Endodermal cell (in vitro differentiated cells): ENCODE results near the gene CEMP1. TPM values are rescaled to one million over a fixed set of nuclear protein-coding genes. Genes with fewer than 3 reads are reported as not detected.
"Not testable (repeated sequence)": the region's sequence is repeated elsewhere in the genome, so short reads cannot be mapped to it uniquely, and the experiment has no call there.

ENCODE experiments used
- DNase-seq: peaks from one replicate; pipeline ENCODE4 v3.0.0-alpha.2; 2017
- H3K27ac ChIP-seq: 2 replicates; pipeline ENCODE4 v1.5.1; 2013; ENCODE audit warnings: mild to moderate bottlenecking, low read depth, low read length, moderate library complexity
- H3K27me3 ChIP-seq: 2 replicates; pipeline ENCODE4 v1.6.1; 2013; ENCODE audit warnings: mild to moderate bottlenecking, low read length, moderate library complexity; ENCODE audit not compliant: insufficient read depth, control insufficient read depth, poor library complexity, severe bottlenecking
- H3K36me3 ChIP-seq: 2 replicates; pipeline ENCODE4 v1.7.0; 2013; ENCODE audit warnings: mild to moderate bottlenecking, low read length, moderate library complexity; ENCODE audit not compliant: control insufficient read depth, insufficient read depth
- H3K4me1 ChIP-seq: one replicate; pipeline ENCODE4 v1.7.0; 2013; ENCODE audit warnings: low read length; ENCODE audit not compliant: control insufficient read depth, insufficient read depth
- H3K4me3 ChIP-seq: 2 replicates; pipeline ENCODE4 v1.5.1; 2013; ENCODE audit warnings: mild to moderate bottlenecking, low read length, moderate library complexity
- H3K9ac ChIP-seq: 2 replicates; pipeline ENCODE4 v1.6.1; 2013; ENCODE audit warnings: mild to moderate bottlenecking, low read length, moderate library complexity; ENCODE audit not compliant: poor library complexity, severe bottlenecking; ENCODE audit errors: extremely low read depth
- H3K9me3 ChIP-seq: 2 replicates; pipeline ENCODE4 v1.6.1; 2013; ENCODE audit warnings: mild to moderate bottlenecking, low read length, moderate library complexity; ENCODE audit not compliant: control insufficient read depth
- H3K27ac Mint-ChIP-seq: 2 replicates; pipeline ENCODE4 v1.8.0; 2020; ENCODE audit warnings: mixed read lengths
- H3K27me3 Mint-ChIP-seq: 2 replicates; pipeline ENCODE4 v1.8.0; 2021; ENCODE audit warnings: mild to moderate bottlenecking, mixed read lengths; ENCODE audit not compliant: insufficient read depth
- H3K36me3 Mint-ChIP-seq: 2 replicates; pipeline ENCODE4 v1.8.0; 2020; ENCODE audit warnings: low read depth, mixed read lengths
- H3K4me1 Mint-ChIP-seq: 2 replicates; pipeline ENCODE4 v1.8.0; 2020; ENCODE audit warnings: mixed read lengths
- H3K4me3 Mint-ChIP-seq: 2 replicates; pipeline ENCODE4 v1.8.0; 2020; ENCODE audit warnings: mild to moderate bottlenecking, moderate library complexity, mixed read lengths
- H3K9me3 Mint-ChIP-seq: 2 replicates; pipeline ENCODE4 v1.8.0; 2020; ENCODE audit warnings: mild to moderate bottlenecking, mixed read lengths
- WGBS, 2 experiments: methylation state at CpG; one replicate each; pipeline versions ENCODE4 v1.1.5 to v1.1.7; 2013; ENCODE audit warnings: missing lambda C conversion rate in 2 of 2, mixed read lengths in 1 of 2; ENCODE audit not compliant: insufficient coverage in 1 of 2, insufficient read length in 1 of 2; 5-methylcytosine and 5-hydroxymethylcytosine counted together
- total RNA-seq, 2 donors: library from RNA; stranded (reverse); fragmentation: NEBNext Ultra II Directional in 1 of 2; extraction: Animal tissue kit (Norgen Biotek cat#: 25700) in 1 of 2; gene quantifications; 2 replicates in 1 of 2; 3 replicates in 1 of 2; pipeline ENCODE4 v1.2.1, GENCODE V29; 2021
- TF ChIP-seq, protein P1 (sequence below): fragments of 200-600 bp; sonication (generic); conservative IDR thresholded peaks from 2 replicates; pipeline ENCODE4 v1.5.0; 2021; ENCODE audit warnings: antibody characterized with exemption, mild to moderate bottlenecking

CEMP1 gene
- total RNA-seq, 2 donors from 2014 or later, result 0.24 TPM; not detected in 1

DNA sequence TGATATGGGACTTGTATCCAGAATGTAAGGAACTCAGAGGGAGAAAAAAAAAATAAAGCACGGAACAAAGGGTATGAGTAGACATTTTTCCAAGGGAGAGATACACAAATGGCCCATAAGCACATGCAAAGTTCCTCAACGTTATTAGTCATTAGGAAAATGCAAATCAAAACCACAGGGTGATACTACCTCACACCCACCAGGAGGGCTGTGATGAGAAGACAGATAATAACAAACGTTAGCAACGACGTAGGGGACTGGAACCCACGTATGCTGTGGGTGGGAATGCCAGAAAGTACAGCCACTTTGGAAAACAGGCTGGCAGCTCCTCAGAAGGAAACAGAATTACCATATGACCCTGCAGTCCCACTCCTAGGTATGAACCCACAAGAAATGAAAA lies 41.5 kb upstream of the CEMP1 start:
- WGBS, 2 experiments, result no CpG with 5 or more reads among the region's 6 CpGs
- H3K9me3 ChIP-seq, H3K4me1 Mint-ChIP-seq, H3K36me3 ChIP-seq, H3K4me3 Mint-ChIP-seq, H3K9me3 Mint-ChIP-seq, H3K9ac ChIP-seq, H3K27me3 ChIP-seq, H3K4me3 ChIP-seq, H3K27ac ChIP-seq, H3K4me1 ChIP-seq, H3K36me3 Mint-ChIP-seq, H3K27me3 Mint-ChIP-seq, H3K27ac Mint-ChIP-seq, DNase-seq: not testable (repeated sequence)

DNA sequence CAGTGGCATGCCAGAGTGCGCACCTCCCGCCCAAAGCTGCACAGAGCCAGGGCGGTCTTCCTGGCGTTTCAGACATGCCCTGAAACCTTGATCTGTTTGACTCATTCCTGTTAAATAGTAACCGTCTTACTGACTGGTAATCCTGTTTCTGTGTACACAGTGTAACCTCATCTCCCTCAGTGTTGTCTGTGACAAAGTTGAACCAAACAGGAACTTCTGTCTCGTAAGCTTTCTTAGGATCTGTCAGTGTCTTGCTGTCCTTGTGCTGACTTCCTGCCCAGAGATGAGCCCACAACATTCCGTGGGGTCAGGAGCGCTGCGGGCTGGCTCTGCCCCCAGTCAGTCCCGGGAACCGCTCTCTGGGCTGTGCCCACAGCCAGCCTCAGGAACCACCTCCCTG lies 37.4 kb upstream of the CEMP1 start:
- H3K4me3 Mint-ChIP-seq, DNase-seq, H3K27me3 ChIP-seq, H3K27ac Mint-ChIP-seq, H3K36me3 ChIP-seq, H3K27me3 Mint-ChIP-seq, H3K4me3 ChIP-seq, H3K4me1 ChIP-seq, H3K4me1 Mint-ChIP-seq, H3K36me3 Mint-ChIP-seq, H3K9me3 Mint-ChIP-seq, H3K9me3 ChIP-seq, H3K9ac ChIP-seq, H3K27ac ChIP-seq: not testable (repeated sequence)
- WGBS, 2 experiments, result no CpG with 5 or more reads among the region's 11 CpGs

DNA sequence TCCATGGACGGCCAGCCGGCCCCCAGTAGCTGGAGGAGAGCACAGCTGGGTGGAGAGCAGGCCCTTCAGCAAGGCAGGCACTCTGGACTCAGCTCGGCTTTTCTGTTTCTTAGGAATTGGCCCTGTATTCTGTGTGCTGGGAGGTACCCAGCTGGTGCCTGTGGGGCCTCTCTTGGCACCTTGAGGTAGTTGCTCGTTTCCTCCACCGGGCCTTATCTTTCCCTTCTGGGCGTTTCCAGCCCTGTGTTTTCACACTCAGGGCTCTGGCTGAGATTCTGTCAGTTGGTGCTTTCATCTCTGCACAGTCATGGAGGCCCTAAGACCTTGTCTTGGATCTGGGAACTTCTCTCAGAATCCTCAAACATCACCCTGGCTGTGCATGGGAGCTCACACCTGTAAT lies 36.3 kb upstream of the CEMP1 start:
- not testable (repeated sequence) for H3K27ac Mint-ChIP-seq, H3K4me1 ChIP-seq, H3K9ac ChIP-seq, H3K4me3 ChIP-seq, H3K9me3 Mint-ChIP-seq, H3K27ac ChIP-seq, H3K36me3 Mint-ChIP-seq, DNase-seq, H3K27me3 Mint-ChIP-seq, H3K4me1 Mint-ChIP-seq, H3K9me3 ChIP-seq, H3K27me3 ChIP-seq, H3K36me3 ChIP-seq, H3K4me3 Mint-ChIP-seq
- no CpG with 5 or more reads among the region's 6 CpGs for WGBS, 2 experiments

DNA sequence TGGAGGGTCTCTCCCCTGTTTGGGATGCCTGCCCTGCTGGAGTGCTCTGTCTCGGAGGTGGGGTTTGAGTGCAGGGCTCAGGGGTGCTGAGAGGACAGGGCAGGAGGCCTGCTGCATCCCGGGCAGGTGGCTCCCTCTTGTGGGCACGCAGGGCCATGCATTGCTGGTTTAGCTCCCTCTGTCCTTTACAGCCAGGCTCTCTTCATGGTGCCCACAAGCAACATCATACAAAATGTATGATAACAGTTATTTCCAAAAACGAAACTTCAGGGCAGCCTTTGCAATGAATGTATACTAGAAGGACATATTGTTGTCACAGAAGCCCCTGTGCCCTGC lies 29.6 kb upstream of the CEMP1 start:
- not testable (repeated sequence) for H3K9me3 ChIP-seq, H3K9ac ChIP-seq, H3K27ac ChIP-seq, H3K4me1 Mint-ChIP-seq, H3K27me3 ChIP-seq, H3K36me3 Mint-ChIP-seq, H3K27ac Mint-ChIP-seq, H3K36me3 ChIP-seq, H3K4me3 Mint-ChIP-seq, H3K4me3 ChIP-seq, H3K27me3 Mint-ChIP-seq, H3K4me1 ChIP-seq, H3K9me3 Mint-ChIP-seq, DNase-seq
- TF ChIP-seq, protein P1, sequence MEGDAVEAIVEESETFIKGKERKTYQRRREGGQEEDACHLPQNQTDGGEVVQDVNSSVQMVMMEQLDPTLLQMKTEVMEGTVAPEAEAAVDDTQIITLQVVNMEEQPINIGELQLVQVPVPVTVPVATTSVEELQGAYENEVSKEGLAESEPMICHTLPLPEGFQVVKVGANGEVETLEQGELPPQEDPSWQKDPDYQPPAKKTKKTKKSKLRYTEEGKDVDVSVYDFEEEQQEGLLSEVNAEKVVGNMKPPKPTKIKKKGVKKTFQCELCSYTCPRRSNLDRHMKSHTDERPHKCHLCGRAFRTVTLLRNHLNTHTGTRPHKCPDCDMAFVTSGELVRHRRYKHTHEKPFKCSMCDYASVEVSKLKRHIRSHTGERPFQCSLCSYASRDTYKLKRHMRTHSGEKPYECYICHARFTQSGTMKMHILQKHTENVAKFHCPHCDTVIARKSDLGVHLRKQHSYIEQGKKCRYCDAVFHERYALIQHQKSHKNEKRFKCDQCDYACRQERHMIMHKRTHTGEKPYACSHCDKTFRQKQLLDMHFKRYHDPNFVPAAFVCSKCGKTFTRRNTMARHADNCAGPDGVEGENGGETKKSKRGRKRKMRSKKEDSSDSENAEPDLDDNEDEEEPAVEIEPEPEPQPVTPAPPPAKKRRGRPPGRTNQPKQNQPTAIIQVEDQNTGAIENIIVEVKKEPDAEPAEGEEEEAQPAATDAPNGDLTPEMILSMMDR, result peak; percentile 68
- 14% methylated on average over 2 of the region's 4 CpGs; no CpG with 5 or more reads in 1 of the 2 experiments for WGBS, 2 experiments

DNA sequence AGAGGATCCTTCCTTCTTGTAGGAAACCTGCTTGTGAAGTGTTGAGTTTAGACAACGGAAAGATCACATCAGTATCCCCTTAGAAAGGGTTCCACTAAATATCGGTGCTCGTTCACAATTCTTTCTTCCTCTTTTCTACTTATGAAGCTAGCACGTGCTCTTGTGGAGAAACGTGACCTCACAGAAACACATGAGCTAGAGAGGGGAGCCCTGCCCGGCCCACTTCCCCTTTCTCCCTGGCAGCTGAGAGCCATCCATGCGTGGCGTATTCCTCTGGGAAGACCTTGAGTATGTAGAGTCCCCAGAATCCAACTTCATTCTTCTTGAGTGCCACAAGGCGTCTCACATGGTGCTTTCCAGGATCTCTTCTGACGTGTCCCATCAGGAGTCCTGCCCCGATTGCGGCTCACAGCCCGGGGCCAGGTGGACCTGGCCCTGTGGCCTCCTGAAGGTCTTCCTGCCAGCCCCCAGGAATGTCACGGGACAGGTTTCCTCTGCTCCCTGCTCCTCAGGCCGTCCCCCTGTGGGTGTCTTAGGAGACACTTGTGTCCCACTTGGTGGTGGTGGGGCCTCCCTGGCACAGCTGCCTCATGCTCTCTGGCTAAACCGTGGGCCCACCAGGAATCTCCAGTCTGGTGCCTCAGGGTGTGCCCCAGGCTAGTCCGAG lies 29.1 kb upstream of the CEMP1 start:
- H3K4me1 ChIP-seq, H3K4me1 Mint-ChIP-seq, H3K9ac ChIP-seq, H3K36me3 ChIP-seq, H3K36me3 Mint-ChIP-seq, H3K27ac ChIP-seq, H3K27me3 ChIP-seq, H3K27me3 Mint-ChIP-seq, H3K9me3 Mint-ChIP-seq, H3K4me3 ChIP-seq, H3K4me3 Mint-ChIP-seq, H3K9me3 ChIP-seq, H3K27ac Mint-ChIP-seq, DNase-seq: not testable (repeated sequence)
- 91% methylated on average over 4 of the region's 17 CpGs; no CpG with 5 or more reads in 1 of the 2 experiments for WGBS, 2 experiments

DNA sequence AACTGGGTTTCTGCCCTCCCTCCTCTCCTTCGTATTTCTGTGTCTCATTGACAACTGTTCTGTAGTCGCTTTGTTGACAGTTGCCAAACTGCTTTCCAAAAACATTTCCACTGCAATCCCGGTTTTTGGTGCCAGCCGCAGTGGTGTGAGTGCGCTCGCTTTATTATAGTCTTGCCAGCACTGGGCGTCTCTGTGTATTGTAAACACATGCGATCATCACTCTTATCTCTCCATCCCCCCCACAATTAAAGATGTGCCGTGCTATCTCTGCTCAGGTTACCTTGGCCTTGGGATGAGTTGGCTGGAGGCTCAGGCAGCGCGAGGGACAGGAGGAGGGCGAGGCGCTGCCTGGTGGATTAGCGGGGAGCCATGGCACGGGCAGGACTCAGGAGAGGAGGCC lies 25.9 kb upstream of the CEMP1 start:
- WGBS, 2 experiments, result no CpG with 5 or more reads among the region's 15 CpGs
- H3K36me3 Mint-ChIP-seq, H3K4me3 Mint-ChIP-seq, H3K9me3 ChIP-seq, H3K27ac ChIP-seq, H3K9ac ChIP-seq, DNase-seq, H3K4me1 Mint-ChIP-seq, H3K9me3 Mint-ChIP-seq, H3K4me3 ChIP-seq, H3K27me3 ChIP-seq, H3K4me1 ChIP-seq, H3K27ac Mint-ChIP-seq, H3K27me3 Mint-ChIP-seq, H3K36me3 ChIP-seq: not testable (repeated sequence)
